ENCODE measurements around the gene ZBTB3. TPM values are rescaled to one million over a fixed set of nuclear protein-coding genes. Genes with fewer than 3 reads are reported as not detected.
A peak's percentile ranks its signal among the peaks of the same experiment; 100 is the strongest.

ZBTB3 gene
- total and polyA plus RNA-seq, 9 of the 15 experiments (the other 6 are each of a cell fraction or from before 2014, with no cell fraction given): 1.9 to 10.0 (median 4.9) TPM

GRCh38 chr11:62727872-62728170 is 26.1 kb downstream of the ZBTB3 start (continued):
- no peak for TF ChIP-seq E2F1 (CRISPR knock-in tag; IDR thresholded peaks at IDR 0.05)
- peak; percentile 95 for TF ChIP-seq FOXM1 (IDR thresholded peaks at IDR 0.05; ENCODE audit: low read depth)
- no peak for TF ChIP-seq FOXM1 (CRISPR knock-in tag; IDR thresholded peaks at IDR 0.05; ENCODE audit: low read depth)
- TF ChIP-seq TBP (optimal IDR thresholded peaks at IDR 0.05; ENCODE audit: low read depth, low read length): no peak
- TF ChIP-seq FOXK2 (conservative IDR thresholded peaks at IDR 0.05 in 1 of 2, IDR thresholded peaks at IDR 0.05 in 1 of 2; ENCODE audit: low read depth in 2 of 2): 0 out of 4 replicates have a peak, but pooled peaks of 1 of the 2 experiments have one; percentile 31

- ATAC-seq (peak; percentile 90), DNase-seq (ENCODE audit: extremely low read depth in 1 of 4, low spot score in 3 of 4) (peak; percentile 94 to 99 (median 96)), FAIRE-seq (peak; percentile 89)
- Histone ChIP-seq H3K9me1 (ENCODE audit: control insufficient read depth, insufficient read depth, low read length) (no peaks in the 10 kb centered on the region), H3K4me3 (peak within 1 kb of the TSS; percentile 90), H3K9me3 (replicated peaks; ENCODE audit: control insufficient read depth, insufficient read depth, low read depth, low read length) (no peaks in the 10 kb centered on the region), H3K79me2 (ENCODE audit: control insufficient read depth, insufficient read depth, low read length) (peaks cover 75% of the 10 kb centered on the region), H3K36me3 (ENCODE audit: control insufficient read depth, insufficient read depth, low read length) (peaks cover 51% of the 10 kb centered on the region), H4K20me1 (replicated peaks; ENCODE audit: control insufficient read depth, insufficient read depth, low read length) (peaks cover 6% of the 10 kb centered on the region; the same call in 1 of the 2 replicates), H3K27ac (ENCODE audit: extremely low read depth, low read depth, low read length) (peak within 1 kb of the TSS; percentile 99), H2AFZ (ENCODE audit: low read depth, low read length) (peak within 1 kb of the TSS; percentile 100), H3K4me1 (replicated peaks in 1 of 2; ENCODE audit: control insufficient read depth in 2 of 2, insufficient read depth in 2 of 2, low read length in 2 of 2) (peaks cover 13 to 19% of the 10 kb centered on the region in 2 experiments; a peak in 4 of 5 replicates), H3K4me2 (ENCODE audit: insufficient read depth, low read length) (peak within 1 kb of the TSS; percentile 100), H3K9ac (ENCODE audit: insufficient read depth in 1 of 2, low read depth in 2 of 2, low read length in 2 of 2) (peak within 1 kb of the TSS; percentile 98 to 100), H3K27me3 (ENCODE audit: control insufficient read depth in 2 of 2, insufficient read depth in 2 of 2, low read length in 2 of 2) (no peaks in the 10 kb centered on the region)
- WGBS (ENCODE audit: insufficient coverage, low coverage, missing lambda C conversion rate): under 1% methylated on average over 47 of the region's 72 CpGs
- ChIA-PET CTCF (ENCODE audit: low intra/inter-chr PET ratio) (interaction anchor here (0.7 to 1.1 kb wide), 2 partner anchors 34 to 60 kb away, joined by 3 to 4 read pairs; partner anchors contain the start of genes POLR2G and TMEM179B), POLR2A (interaction anchor here (0.5 to 4.5 kb wide), 33 partner anchors 9 to 269 kb away, joined by 3 to 31 read pairs (median 4); partner anchors contain the start of genes AHNAK, BSCL2, C11orf98 and CSKMT)
- in situ Hi-C loops (cut with MboI): no loop called here
- intact Hi-C loops (cut with micrococcal nuclease): loop anchor here (1.0 to 10.0 kb wide), 7 partner anchors 21 to 135 kb away; partner anchors contain the start of genes BSCL2, GNG3, POLR2G and TMEM179B
- no TSS peak for BruUV-seq (replicated peaks)
- TF ChIP-seq DPF2 (IDR thresholded peaks at IDR 0.05): 0 out of 2 replicates have a peak, but pooled peaks have one; percentile 24
- peak; percentile 7; the same call in 1 of the 2 replicates for TF ChIP-seq MITF (IDR thresholded peaks at IDR 0.05)
- TF ChIP-seq YY1 (IDR thresholded peaks at IDR 0.05; ENCODE audit: borderline replicate concordance in 1 of 3, control insufficient read depth in 1 of 3, extremely low read depth in 1 of 3, insufficient read depth in 3 of 3, insufficient read length in 1 of 3, insufficient replicate concordance in 2 of 3, low read depth in 1 of 3, low read length in 2 of 3): peak in 2 of 3 experiments; percentile 50 to 54
- TF ChIP-seq ZNF766 (CRISPR knock-in tag; conservative IDR thresholded peaks at IDR 0.05): no peak; the same call in 1 of the 2 replicates
- no peak for TF ChIP-seq ZNF354B (CRISPR knock-in tag; IDR thresholded peaks at IDR 0.05)
- TF ChIP-seq ZNF395 (CRISPR knock-in tag; IDR thresholded peaks at IDR 0.05): no peak
- peak; percentile 70 for TF ChIP-seq ZNF384 (IDR thresholded peaks at IDR 0.05; ENCODE audit: low read depth, low read length)
- TF ChIP-seq RBM25 (IDR thresholded peaks at IDR 0.05; ENCODE audit: low read depth, low read length, severe bottlenecking): peak; percentile 61
- TF ChIP-seq ARID2 (IDR thresholded peaks at IDR 0.05): no peak
- TF ChIP-seq SAFB2 (IDR thresholded peaks at IDR 0.05; ENCODE audit: borderline replicate concordance, low read depth, low read length, severe bottlenecking): no peak
These were observed 26.6 kb downstream of the ZBTB3 start, which contains the start of gene HNRNPUL2 for GRCh38 chr11:62727165-62727871. TSS of gene HNRNPUL2 (minus strand) at chr11:62727457. CDS start at chr11:62727156, 301 bp downstream.

Data from K562 (cell line).